Kidney epithelial cell (primary cell): ENCODE results near the gene LDLRAP1. TPM values are rescaled to one million over a fixed set of nuclear protein-coding genes. Genes with fewer than 3 reads are reported as not detected.

Experiments
- DNase-seq: peaks from one replicate; pipeline ENCODE4 v3.0.0-alpha.2; 2010; ENCODE audit warnings: low read depth
- H3K27me3 ChIP-seq: 2 replicates; pipeline ENCODE4 v1.6.0; 2011; ENCODE audit warnings: low read length; ENCODE audit not compliant: control insufficient read depth, insufficient read depth
- H3K36me3 ChIP-seq: 2 replicates; pipeline ENCODE4 v1.5.1; 2011; ENCODE audit warnings: low read length; ENCODE audit not compliant: control insufficient read depth, insufficient read depth
- H3K4me3 ChIP-seq: 2 replicates; pipeline ENCODE4 v1.5.1; 2011; ENCODE audit warnings: low read depth, mild to moderate bottlenecking, control low read depth, low read length
- CTCF ChIP-seq: IDR thresholded peaks from 2 replicates; pipeline ENCODE4 v1.5.1; 2011; ENCODE audit warnings: mild to moderate bottlenecking, moderate library complexity, low read length, control low read depth, inconsistent platforms; ENCODE audit not compliant: insufficient read depth, poor library complexity, severe bottlenecking
- total RNA-seq: library from RNA; depleted of rRNA; stranded (reverse); fragments of >200 nt; gene quantifications from 2 replicates; pipeline ENCODE4 v1.2.3, GENCODE V29; 2015

LDLRAP1 gene
- total RNA-seq, 1 donor from 2014 or later: 7.5 TPM

DNA sequence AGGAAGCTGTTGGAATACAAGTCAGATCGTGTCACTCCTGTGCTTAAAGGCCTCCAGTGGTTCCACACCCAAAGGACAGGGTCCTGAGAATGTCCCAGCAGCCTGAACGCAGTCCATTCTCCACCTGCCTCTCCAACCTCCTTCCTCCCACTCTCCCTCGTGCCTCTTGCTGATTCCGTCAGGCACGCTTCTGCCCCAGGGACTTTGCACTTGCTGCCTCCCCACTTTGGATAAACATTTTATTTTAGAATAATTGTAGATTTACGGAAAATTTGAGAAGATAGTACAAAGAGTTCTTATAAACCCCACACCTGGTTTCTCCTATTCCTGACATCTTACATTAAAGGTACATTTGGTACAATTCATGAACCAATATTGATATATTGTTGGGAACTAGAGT, 28.4 kb upstream of the LDLRAP1 start:
- no peak for TF ChIP-seq CTCF
- H3K36me3 ChIP-seq: no peaks in the 10 kb centered on the region
- no peak overlapping the region for H3K4me3 ChIP-seq
- H3K27me3 ChIP-seq: no peaks in the 10 kb centered on the region
- DNase-seq: no peak

DNA sequence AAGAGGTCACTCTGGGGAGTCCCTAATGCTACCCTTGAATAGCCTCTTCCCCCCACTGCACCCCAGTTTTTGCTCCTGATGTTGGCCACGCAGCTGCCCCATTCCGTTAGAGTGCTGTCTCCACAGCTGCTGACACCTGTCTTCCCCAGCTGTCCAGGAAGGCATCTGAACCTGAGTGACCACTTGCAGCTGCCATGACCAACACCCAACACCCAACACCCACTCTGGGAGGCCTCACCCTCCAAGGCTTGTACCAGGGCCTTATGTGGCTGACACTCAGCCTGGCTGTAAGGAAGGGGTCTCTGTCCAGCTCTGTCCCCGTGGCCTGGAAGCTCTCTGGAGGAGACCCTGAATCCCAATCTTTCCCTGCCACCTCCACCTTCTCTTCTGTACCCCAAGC, 26.7 kb upstream of the LDLRAP1 start:
- Histone ChIP-seq H3K4me3 (no peak overlapping the region), H3K36me3 (no peaks in the 10 kb centered on the region), H3K27me3 (no peaks in the 10 kb centered on the region)
- DNase-seq: no peak
- no peak for TF ChIP-seq CTCF

- H3K4me3 ChIP-seq: no peak overlapping the region
- TF ChIP-seq CTCF: no peak
- H3K36me3 ChIP-seq: no peaks in the 10 kb centered on the region
- no peaks in the 10 kb centered on the region for H3K27me3 ChIP-seq
- DNase-seq: no peak
Observed at GRCh38 chr1:25517476-25518394, 25.7 kb upstream of the LDLRAP1 start.

DNA sequence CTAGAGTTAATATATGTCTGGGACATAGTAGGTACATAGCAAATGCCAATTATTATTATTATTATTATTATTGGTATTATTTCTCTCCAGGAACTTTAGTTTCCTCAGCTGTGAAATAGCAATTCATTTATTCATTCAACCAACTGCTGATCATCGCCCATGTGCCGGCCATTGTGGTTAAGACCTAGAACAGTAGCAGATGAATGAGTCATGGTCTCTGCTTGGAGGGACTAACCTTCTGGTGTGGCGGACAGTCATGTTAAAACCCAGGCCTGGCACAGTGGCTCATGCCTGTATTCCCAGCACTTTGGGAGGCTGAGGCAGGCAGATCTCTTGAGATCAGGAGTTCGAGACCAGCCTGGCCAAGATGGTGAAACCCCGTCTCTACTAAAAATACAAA, 23.8 kb upstream of the LDLRAP1 start:
- DNase-seq: peak; percentile 63
- Histone ChIP-seq H3K4me3 (no peak overlapping the region), H3K27me3 (peaks cover 3% of the 10 kb centered on the region), H3K36me3 (no peaks in the 10 kb centered on the region)
- no peak for TF ChIP-seq CTCF

DNA sequence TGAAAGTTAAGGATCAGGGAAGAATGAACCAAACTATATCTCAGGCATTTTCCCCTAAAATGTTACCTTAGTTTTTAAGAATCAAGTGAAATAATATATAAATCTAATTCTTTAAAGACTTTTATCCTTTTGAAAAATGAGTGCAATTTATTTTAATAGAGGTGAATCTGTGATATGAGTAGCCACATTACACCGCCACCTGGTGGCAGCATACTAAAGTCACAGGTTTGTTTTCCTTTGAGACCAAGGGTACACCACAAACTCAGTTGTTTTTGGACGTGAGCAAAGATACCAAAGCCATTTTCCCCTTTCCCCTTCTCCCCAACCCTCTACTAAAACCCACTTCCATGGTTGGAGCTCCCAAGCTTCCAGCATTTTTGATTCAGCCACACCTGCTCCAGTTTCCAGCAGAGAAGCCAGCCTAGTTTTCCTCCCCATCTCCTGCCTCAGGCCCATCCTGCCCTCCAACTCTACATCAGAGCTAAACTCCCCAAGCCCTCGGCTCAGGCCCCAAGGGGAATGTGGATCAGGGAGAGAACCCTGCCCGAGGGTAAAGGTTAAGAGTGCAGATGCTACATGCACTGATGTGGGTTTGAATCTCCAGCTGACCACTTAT, 22.9 kb upstream of the LDLRAP1 start:
- Histone ChIP-seq H3K27me3 (peaks cover 3% of the 10 kb centered on the region), H3K36me3 (no peaks in the 10 kb centered on the region), H3K4me3 (no peak overlapping the region)
- no peak for DNase-seq
- peak; percentile 71 for TF ChIP-seq CTCF
